Stimulated activated CD4-positive, alpha-beta T cell treated with anti-CD3 and anti-CD28 coated beads, Interleukin-4, amount 100 ng/mL, for 48 hours (primary cell): ENCODE data around the gene MTSS2.
"Not testable (repeated sequence)": the region's sequence is repeated elsewhere in the genome, so short reads cannot be mapped to it uniquely, and the experiment has no call there.

Experiments
- DNase-seq, 2 donors: peaks; one replicate each; pipeline ENCODE4 v3.0.0-alpha.2; 2020; ENCODE audit warnings: low read depth in 2 of 2

MTSS2 gene

DNA sequence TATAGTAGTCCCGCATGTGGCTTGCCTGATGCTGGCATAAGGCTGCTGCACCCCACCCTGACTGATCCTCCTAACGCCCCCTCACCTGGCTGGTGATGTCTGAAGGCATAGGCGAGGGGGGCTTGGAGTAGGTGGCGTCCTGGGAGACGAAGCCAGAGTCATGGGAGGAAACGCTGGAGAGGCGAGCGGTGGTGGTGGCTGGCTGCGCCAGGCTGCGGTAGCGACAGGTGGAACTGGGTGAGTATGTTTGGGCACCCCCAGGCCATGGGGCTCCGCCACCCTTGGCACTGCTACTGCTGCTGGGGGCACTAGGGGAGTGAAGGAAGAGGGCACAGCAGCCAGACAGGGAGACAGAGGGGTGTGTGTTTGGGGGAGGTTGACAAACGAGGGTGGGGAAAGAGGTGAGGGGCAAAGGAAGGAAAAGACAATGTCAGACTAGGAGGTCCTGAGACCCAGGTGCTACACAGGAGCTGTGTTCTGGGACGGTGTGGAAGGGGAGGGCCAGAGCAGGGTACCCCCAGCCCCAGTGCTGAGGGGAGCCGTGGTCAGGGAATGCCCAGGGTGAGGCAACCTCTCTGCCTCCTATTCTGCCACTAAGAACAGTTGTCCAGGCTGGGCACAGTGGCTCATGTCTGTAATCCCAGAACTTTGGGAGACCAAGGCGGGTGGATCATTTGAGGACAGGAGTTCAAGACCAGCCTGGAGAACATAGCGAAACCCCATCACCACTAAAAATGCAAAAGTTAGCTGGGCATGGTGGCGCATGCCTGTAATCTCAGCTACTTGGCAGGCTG lies 11.4 kb downstream of the MTSS2 start:
- DNase-seq: no peak

DNA sequence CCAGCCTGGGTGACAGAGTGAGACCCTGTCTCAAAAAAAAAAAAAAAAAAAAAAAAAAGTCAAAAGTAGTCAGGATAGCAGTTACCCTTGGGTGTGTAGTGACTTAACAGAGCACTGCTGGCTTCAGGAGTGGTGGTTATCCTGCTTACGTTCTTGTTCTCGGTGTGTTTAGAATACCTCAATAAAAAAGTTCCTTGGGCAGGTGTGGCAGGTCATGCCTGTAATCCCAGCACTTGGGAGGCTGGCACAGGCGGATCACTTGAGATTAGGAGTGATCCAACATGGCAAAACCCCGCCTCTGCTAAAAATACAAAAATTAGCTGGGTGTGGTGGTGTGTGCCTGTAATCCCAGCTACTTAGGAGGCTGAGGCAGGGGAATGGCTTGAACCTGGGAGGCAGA lies 14.9 kb downstream of the MTSS2 start:
- not testable (repeated sequence) for DNase-seq

DNA sequence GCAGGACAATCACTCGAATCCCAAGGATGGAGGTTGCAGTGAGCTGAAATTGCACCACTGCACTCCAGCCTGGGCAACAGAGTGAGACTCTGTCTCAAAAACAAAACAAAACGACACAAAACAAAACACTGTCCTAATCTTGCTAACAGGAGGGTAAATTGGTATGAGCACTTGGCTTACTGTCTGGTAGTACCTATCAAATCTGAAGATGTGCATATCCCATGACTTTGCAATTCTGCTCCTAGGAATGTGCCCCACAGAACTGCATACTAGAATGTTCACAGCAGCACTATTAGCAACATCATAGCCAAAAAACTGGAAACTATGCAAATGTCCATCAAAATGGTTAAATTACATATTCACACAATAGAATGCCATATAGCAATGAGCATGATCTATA lies 15.7 kb downstream of the MTSS2 start:
- no peak for DNase-seq

DNA sequence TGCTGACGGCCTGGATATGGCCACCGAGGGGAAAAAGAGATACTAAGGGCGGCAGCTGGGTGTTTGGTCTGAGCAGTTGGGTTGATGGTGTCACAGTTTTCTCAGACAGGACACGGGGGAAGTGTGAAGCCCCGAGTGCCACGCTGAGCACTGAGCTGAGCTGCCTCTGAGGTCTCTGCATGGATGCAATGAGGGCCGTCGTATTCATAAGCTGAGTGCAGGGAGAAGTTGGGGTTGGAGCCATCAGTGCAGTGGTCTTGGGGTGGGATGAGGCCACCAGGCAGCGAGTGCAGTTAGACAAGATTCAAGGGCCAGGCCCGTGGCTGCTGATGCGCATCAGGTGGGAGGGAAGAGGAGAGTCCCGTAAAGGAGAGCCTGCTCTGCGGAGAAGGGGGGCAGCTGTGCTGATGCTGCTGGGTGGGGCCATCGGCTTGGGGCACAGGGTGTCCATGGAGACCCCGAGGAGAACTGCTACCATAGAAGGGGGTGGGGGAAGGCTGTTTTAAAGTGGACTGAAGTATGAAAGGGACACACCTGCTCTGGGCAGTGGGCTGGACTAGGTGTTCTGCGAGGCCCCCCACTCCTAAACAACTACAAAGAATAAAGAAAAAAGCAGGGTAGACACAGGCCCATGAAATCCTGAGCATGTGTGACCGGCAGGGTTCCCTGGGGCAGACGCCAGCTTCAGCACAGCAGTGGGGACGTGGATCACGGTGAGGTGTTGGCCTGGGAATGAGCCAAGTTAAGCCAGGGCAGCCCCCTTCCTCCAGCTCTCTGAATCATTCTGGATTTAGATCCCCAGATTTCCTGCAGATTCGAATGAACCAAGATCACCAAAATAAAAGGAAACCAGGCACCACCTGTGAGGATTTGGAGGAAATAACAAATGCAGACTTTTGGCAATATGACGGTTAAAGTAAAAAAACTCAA lies 19.8 kb downstream of the MTSS2 start:
- DNase-seq: no peak

DNA sequence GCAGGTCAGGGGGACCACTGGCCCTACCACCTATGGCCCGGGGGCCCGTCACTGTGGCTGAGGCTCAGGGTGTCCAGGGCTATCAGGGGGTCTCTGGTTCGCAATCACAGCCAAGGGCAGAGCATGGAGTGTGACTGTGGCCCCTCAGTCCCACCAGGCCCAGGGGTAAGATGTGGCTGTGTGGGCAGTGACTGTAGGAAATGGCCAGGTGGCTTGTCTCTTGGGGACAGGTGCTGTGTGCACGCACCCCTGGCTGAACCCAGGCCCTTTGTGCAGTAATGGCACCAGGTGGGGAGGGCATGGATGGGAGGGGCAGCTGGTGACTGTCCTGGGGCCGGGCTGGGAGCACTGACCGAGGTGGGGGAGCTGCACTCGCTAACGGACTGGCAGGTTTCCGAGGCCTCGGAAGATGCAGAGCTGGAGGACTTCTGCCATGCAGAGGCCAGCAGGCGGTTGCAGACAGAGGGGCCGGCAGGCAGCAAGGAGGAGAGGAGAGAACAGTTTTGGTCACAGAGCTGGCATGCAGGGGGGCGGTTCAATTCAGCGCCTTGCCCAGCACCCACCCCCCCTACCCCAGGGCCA lies 20.6 kb downstream of the MTSS2 start:
- DNase-seq: no peak

DNA sequence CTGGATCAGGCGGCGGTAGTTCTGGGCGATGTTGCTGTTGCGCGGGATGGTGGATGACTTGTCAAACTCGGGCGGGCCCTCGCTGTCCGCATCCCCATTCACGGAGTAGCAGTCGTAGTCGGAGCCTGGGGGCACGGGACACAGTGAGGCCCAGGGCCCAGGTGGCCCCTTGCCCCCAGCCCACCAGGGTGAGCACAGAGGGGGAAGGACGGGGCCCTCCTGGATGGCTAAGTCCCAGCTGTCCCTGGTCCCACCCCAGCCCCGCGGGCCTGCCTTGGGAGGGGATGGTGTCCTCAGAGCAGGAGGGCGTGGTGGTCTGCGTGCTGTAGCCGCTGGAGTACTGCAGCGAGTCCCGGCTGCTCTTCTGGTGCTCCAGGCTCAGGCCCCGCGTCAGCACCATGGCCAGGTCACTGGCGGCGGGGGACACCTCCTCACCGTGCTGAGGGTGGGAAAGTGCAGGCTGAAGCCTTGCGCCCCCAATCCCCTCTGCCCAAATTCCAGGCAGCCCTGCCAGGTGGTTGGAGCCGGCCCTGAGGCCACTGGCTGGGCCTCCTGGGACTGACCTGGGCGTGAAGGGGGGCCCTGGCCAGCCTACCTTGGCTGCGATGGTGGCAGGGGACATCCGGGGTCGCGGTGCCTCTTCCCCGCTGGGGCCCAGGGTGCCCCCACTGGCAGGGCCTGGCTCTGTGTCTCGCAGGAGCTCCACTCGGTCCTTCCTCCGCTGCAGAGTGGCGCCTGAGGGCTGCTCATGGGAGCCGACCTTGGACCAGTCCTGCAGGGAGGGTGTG lies 21.3 kb downstream of the MTSS2 start:
- no peak for DNase-seq

DNA sequence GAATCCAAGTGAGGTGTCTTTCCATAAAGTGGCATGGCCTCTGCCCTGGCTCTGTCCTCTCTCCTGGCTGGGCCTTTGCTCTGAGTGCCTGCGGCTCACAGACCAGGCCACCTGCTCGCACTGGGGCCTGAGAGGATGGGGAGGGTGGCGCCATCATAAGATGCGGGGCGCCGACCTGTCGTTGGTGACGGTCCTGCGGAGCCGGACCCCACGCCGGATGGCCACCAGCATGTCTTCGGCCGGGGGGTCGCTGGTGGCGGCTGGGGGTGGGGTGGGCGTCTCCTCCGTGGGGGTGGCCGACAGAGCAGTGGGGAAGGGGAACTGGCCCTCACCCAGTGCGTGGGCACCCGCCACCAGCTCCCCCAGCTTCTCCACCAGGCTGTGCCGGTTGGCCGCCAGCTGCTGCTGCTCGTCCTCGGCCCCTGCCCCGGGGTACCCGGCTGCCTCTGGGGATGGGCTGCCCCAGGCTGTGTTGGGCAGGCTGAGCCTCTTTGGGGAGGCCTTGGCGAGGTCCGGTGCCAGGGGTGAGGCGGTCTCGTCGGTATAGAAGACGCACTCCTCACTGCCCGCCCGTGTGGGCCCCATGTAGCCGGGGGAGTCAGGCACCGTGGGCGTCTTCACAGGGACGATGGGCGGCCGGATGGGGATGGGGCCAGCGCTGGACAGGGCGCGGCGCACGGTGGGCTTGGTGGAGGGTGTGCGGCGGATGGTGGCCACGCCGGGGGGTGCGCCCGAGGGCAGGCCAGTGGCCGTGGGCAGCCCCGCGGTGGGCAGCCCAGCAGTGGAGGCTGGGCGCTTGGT lies 22.1 kb downstream of the MTSS2 start:
- no peak for DNase-seq

DNA sequence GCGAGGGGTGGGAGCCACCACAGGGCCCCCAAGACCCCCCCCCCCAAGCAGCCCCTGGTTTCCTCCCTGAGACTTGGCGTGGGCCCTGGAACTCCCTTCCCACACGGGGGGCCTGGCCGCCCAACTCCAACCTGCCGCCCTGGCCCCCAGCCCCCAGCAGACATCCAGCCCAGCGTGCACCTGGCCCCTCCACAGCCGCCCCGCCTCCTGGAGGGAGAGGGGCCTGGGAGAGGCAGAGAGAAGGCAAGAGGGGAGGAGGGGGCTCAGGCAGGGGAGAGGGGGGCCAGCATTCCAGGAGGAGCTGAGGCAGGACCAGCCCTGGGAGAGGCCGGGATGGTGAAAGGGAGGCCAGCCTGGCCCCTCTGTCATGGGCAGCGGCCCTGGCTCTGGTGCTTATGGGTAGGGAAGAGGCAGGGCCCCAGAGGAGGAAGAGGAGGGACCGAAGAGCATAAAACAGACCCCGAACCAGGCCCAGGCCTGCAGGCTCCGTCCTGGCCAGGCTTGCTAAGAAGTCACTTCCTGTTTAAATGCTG lies 22.8 kb downstream of the MTSS2 start:
- no peak for DNase-seq

DNA sequence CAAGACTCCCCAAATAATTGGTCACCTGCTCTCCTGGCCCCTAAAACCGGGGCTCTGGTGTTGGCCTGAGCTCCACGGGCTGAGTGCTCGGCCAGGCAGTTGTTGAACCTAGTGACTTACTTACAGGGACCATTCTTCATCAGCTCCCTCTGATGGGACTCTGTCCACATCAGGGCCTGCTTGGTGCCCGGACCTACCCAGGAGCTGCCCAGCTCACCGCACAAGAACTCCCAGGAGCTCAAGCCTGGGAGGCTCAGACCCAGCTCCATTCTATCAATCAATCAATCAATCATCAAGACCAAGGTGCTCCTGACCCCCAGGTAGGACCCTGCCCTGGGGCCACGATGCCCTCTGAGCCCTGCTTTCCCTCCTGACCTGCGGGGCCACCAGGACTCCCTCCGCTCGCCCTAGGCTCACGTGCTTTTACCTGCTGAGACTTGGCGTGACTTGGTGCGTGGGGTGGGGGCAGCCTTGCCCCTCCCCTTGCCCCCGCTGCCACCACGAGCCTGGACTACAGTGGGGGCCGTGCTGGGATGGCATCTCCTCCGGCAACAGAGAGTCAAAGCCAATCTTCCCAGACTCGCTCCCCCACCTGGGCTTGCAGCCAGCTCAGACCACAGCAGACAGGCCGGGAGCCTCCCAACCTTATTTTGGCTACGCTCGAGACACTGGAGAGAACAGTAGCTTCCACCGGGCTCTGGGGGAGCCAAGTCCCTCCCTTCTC lies 23.8 kb downstream of the MTSS2 start:
- no peak for DNase-seq

DNA sequence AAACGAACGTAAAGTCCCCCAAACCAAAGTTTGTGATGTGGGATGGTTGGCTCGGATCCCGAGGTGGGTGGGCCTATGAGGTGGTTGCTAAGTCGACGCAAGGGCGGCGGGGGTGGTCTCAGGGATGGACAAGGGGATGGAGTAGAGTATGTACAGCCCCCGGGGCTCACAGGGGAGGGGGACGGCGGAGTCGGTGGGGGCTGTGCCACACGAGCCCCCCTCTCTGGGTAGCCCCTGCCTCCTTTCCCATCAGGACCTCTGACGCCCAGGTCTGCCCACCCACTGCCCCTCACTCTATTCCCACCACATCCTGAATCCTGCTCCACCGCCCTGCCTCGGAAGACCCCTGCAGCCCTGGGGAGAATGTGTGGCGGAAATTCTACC lies 24.3 kb downstream of the MTSS2 start:
- DNase-seq: no peak

DNA sequence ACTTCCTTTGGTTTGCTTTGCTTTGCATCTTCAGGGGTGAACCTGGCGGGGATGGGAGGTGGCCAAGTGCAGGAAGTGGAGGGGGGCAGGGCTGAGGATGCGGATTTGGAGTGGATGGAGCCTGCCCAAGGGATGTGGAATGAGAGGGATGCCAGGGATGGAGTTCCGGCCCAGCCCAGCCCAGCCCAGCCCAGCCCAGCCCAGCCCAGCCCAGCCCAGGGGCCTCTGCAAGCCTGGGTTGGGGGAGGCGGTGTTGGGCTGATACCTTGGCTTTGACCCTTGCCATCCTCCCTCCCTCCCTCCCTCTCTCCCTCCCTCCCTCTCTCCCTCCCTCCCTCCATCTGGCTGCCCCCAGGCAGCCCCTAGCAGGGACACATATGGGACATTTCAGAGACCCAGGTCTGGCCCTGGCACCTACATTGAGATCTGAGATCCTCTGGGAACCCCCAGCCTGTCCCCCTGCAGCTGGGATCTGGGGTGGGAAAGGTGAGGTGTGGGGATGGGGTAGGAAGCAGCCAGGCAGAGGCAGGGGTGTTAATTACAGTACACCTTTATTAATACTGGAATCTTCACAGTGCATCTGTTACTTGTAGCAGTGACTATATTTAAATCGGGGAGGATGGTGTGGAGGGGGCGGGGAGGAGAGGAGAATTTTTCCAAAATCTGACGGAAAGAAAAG lies 25.0 kb downstream of the MTSS2 start:
- DNase-seq: no peak

DNA sequence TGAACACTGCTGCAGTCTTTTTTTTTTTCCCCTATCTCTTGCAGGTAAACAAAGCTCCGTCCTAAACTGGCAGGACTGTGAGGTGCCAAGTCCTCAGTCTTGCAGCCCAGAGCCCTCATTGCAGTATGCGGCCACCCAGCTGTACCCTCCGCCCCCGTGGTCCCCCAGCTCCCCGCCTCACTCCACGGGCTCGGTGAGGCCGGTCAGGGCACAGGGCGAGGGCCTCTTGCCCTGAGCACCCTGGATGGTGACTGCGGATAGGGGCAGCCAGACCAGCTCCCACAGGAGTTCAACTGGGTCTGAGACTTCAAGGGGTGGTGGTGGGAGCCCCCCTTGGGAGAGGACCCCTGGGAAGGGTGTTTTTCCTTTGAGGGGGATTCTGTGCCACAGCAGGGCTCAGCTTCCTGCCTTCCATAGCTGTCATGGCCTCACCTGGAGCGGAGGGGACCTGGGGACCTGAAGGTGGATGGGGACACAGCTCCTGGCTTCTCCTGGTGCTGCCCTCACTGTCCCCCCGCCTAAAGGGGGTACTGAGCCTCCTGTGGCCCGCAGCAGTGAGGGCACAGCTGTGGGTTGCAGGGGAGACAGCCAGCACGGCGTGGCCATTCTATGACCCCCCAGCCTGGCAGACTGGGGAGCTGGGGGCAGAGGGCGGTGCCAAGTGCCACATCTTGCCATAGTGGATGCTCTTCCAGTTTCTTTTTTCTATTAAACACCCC lies 25.7 kb downstream of the MTSS2 start:
- DNase-seq: no peak

DNA sequence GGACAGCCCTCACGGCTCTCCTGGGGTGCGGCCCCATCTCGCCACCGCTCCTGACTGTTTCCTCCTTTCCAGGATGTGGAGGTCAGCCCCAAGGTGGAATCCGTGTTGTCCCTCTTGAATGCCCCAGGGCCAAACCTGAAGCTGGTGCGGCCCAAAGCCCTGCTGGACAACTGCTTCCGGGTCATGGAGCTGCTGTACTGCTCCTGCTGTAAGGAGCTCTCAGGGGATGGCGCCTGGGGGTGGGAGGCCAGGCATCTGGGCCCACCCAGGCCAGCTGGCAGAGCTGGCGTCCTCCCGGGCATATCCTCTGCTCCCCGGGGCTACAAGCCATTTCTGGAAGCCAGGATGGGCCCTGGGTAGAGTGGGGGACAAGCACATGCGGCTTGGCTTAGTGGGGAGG lies 26.3 kb downstream of the MTSS2 start:
- DNase-seq: no peak

DNA sequence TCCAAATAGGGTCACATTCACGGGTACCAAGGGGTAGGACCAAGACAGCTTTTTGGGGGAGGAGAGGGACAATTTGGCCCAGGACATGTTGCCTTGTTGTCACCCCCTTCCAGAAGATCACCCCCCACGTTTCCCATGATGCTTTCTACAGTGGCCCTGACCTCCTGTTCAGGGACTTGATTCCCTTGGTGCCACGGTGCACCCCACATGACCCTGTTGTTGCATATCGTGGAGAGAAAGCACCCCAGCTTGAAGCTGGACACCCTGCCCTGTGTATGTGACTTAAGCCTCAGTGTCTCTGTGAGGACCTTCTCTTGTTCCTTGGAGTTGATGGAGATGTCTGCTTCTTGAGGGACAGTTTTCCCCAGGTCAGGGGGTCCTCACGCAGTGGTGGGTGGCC lies 26.9 kb downstream of the MTSS2 start:
- no peak for DNase-seq

DNA sequence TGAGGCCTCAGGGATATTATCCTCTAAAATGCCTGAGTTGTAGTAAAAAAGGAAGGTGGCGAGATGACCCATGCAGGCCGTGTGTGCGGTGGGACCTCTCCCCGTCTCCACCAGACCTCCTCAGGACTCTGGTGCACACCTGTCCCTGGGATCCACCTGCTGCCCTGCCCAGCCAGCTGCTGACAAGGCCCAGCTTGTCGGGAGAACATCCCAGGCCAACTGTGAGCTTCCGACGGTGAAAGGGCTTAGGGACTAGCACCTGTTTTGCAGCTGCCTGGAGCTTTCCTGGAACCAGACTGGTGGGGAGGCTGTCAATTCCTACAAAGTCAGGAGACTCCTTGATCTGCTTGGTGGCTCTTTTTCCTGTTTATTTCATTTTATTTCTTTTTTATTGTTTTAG lies 27.9 kb downstream of the MTSS2 start:
- no peak for DNase-seq

DNA sequence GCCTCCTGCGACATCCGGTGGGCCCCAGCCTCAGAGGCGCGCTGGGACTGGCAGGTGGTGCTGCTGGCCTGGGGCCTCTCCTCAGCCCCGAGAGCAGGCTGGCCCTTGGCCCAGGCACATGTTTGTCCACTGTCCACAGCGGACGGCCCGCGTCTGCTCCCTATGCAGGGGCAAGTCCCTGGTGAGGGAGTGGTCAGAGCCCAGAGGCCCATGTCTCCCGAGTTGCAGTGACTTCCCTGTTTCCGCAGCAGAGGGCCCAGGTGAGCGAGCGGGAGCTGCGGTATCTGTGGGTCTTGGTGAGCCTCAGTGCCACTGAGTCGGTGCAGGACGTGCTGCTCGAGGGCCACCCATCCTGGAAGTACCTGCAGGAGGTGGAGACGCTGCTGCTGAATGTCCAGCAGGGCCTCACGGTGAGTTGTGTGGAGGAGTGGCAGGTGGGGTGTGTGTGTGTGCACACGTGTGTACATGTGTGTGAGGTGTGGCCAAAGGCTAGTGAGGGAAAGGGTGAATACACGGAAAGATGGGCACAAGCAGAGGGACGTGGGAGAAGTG lies 29.1 kb downstream of the MTSS2 start:
- DNase-seq: no peak

DNA sequence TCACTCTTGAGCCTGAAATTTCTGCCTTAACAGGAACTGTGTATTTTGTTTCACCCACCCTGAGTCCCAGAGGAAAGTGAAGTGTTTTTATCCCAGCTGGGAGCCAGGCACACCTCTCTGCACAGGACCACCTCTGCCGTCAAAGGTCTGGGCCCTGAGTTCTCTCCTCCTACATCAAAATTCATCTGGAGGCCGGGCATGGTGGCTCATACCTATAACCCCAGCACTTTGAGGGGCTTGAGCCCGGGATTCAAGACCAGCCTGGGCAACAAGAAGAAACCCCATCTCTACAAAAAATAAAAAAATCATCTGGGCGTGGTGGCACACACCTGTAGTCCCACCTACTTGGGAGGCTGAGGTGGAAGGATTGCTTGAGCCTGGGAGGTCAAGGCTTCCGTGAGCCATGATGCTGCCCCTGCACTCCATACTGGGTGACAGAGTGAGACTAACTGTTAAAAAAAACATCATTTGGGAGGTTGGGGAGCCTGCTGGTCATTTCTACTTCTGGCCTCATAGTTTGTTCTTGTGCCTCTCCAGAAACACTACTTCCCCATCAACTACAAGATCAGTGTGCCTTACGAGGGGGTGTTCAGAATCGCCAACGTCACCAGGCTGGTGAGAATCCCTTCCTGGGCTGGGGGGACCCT lies 29.7 kb downstream of the MTSS2 start:
- DNase-seq: no peak
